Neural cell (in vitro differentiated cells): ENCODE results near the gene LNX1. TPM values are rescaled to one million over a fixed set of nuclear protein-coding genes. Genes with fewer than 3 reads are reported as not detected.

ENCODE experiments used
- H2AFZ ChIP-seq: fragments of 200-600, 300-800 bp; sonication (generic), shearing (Covaris generic); 2 replicates; pipeline ENCODE4 v1.6.0; 2014; ENCODE audit warnings: low read depth, mild to moderate bottlenecking, antibody characterized with exemption, low read length, moderate library complexity
- H3F3A ChIP-seq: fragments of 200-600 bp; shearing (Covaris generic); 2 replicates; pipeline ENCODE4 v1.6.1; 2016; ENCODE audit warnings: mild to moderate bottlenecking, moderate library complexity, mixed read lengths, antibody characterized with exemption, low read length; ENCODE audit not compliant: insufficient read depth, poor library complexity, severe bottlenecking
- H3K27ac ChIP-seq: fragments of 200-600, 300-800 bp; sonication (generic), shearing (Covaris generic); 2 replicates; pipeline ENCODE4 v1.5.1; 2014; ENCODE audit warnings: mild to moderate bottlenecking, low read length, moderate library complexity
- H3K27me3 ChIP-seq: fragments of 300-800, 200-600 bp; sonication (generic), shearing (Covaris generic); 2 replicates; pipeline ENCODE4 v1.6.0; 2014; ENCODE audit warnings: mild to moderate bottlenecking, low read depth, low read length, moderate library complexity; ENCODE audit not compliant: insufficient read depth
- H3K36me3 ChIP-seq: fragments of 300-800, 200-600 bp; sonication (generic), shearing (Covaris generic); 2 replicates; pipeline ENCODE4 v1.5.1; 2014; ENCODE audit warnings: mild to moderate bottlenecking, antibody characterized with exemption, low read length, moderate library complexity; ENCODE audit not compliant: insufficient read depth
- H3K4me2 ChIP-seq: fragments of 300-800, 200-600 bp; sonication (generic), shearing (Covaris generic); 2 replicates; pipeline ENCODE4 v1.6.0; 2014; ENCODE audit warnings: mild to moderate bottlenecking, low read length
- H3K4me3 ChIP-seq: fragments of 300-800, 200-600 bp; sonication (generic), shearing (Covaris generic); 2 replicates; pipeline ENCODE4 v1.5.1; 2014; ENCODE audit warnings: mild to moderate bottlenecking, low read length, moderate library complexity
- H3K79me2 ChIP-seq: fragments of 200-600 bp; shearing (Covaris generic); replicated peaks from 2 replicates; pipeline ENCODE4 v1.6.0; 2014; ENCODE audit warnings: mild to moderate bottlenecking, low read length, moderate library complexity; ENCODE audit not compliant: insufficient read depth
- H3K9ac ChIP-seq: fragments of 300-800, 200-600 bp; sonication (generic), shearing (Covaris generic); 2 replicates; pipeline ENCODE4 v1.6.1; 2016; ENCODE audit warnings: mild to moderate bottlenecking, low read length, mixed read lengths
- H3K9me2 ChIP-seq: fragments of 200-600 bp; shearing (Covaris generic); 2 replicates; pipeline ENCODE4 v1.6.1; 2016; ENCODE audit warnings: mild to moderate bottlenecking, low read length, mixed read lengths; ENCODE audit not compliant: insufficient read depth
- H3K9me3 ChIP-seq: fragments of 200-600, 300-800 bp; sonication (generic), shearing (Covaris generic); 2 replicates; pipeline ENCODE4 v1.6.1; 2016; ENCODE audit warnings: mild to moderate bottlenecking, mixed run types, low read length, moderate library complexity, mixed read lengths
- H4K20me1 ChIP-seq: fragments of 200-600 bp; shearing (Covaris generic); 2 replicates; pipeline ENCODE4 v1.6.1; 2016; ENCODE audit warnings: mild to moderate bottlenecking, mixed run types; ENCODE audit not compliant: insufficient read depth
- CTCF ChIP-seq: fragments of 450-650 bp; IDR thresholded peaks from 2 replicates; pipeline ENCODE4 v1.5.1; 2014; ENCODE audit warnings: antibody characterized with exemption, mild to moderate bottlenecking, moderate library complexity; ENCODE audit not compliant: poor library complexity, severe bottlenecking
- EP300 ChIP-seq: fragments of 450-650 bp; conservative IDR thresholded peaks from 2 replicates; pipeline ENCODE4 v1.6.1; 2014; ENCODE audit warnings: antibody characterized with exemption, mild to moderate bottlenecking, moderate library complexity; ENCODE audit not compliant: poor library complexity, severe bottlenecking
- EZH2 ChIP-seq: fragments of 200-600, 300-800 bp; shearing (Covaris generic), sonication (generic); IDR thresholded peaks from 2 replicates; pipeline ENCODE4 v1.6.1; 2014; ENCODE audit warnings: antibody characterized with exemption, low read length, borderline replicate concordance, mild to moderate bottlenecking; ENCODE audit not compliant: insufficient read depth, poor library complexity, severe bottlenecking
- MXI1 ChIP-seq: fragments of 450-650 bp; conservative IDR thresholded peaks from 2 replicates; pipeline ENCODE4 v1.6.1; 2014; ENCODE audit warnings: antibody characterized with exemption, mild to moderate bottlenecking; ENCODE audit not compliant: poor library complexity, severe bottlenecking
- POLR2AphosphoS5 ChIP-seq: IDR thresholded peaks from 2 replicates; pipeline ENCODE4 v1.6.1; 2012
- RAD21 ChIP-seq: fragments of 450-650 bp; conservative IDR thresholded peaks from 2 replicates; pipeline ENCODE4 v1.6.1; 2014; ENCODE audit warnings: antibody characterized with exemption, mild to moderate bottlenecking, moderate library complexity
- REST ChIP-seq: IDR thresholded peaks from 2 replicates; pipeline ENCODE4 v1.6.1; 2012; ENCODE audit warnings: borderline replicate concordance
- SMC3 ChIP-seq: fragments of 450-650 bp; conservative IDR thresholded peaks from 2 replicates; pipeline ENCODE4 v1.6.1; 2014; ENCODE audit warnings: antibody characterized with exemption, mild to moderate bottlenecking, moderate library complexity; ENCODE audit not compliant: poor library complexity
- TAF1 ChIP-seq: IDR thresholded peaks from 2 replicates; pipeline ENCODE4 v1.6.1; 2012; ENCODE audit warnings: low read depth
- polyA plus RNA-seq: library from polyadenylated mRNA; depleted of rRNA; stranded (reverse); fragments of >200 nt; gene quantifications from 2 replicates; pipeline ENCODE4 v1.2.3, GENCODE V29; 2014

LNX1 gene
- polyA plus RNA-seq, 1 donor from 2014 or later = 3.4 TPM

- TF ChIP-seq REST = no peak
- no peak for TF ChIP-seq SMC3
- TF ChIP-seq MXI1 = no peak
- TF ChIP-seq TAF1 = no peak
- TF ChIP-seq EZH2 = no peak
- TF ChIP-seq RAD21 = no peak
- no peak for TF ChIP-seq EP300
- TF ChIP-seq CTCF = no peak
- TF ChIP-seq POLR2AphosphoS5 = no peak
- H3K9me3 ChIP-seq = no peaks in the 10 kb centered on the region
- H3F3A ChIP-seq = no peaks in the 10 kb centered on the region
- no peaks in the 10 kb centered on the region for H3K27me3 ChIP-seq
- no peaks in the 10 kb centered on the region for H3K36me3 ChIP-seq
- no peak overlapping the region for H3K4me3 ChIP-seq
- no peak overlapping the region for H3K27ac ChIP-seq
- no peak overlapping the region for H3K4me2 ChIP-seq
- no peaks in the 10 kb centered on the region for H3K9me2 ChIP-seq
- no peaks in the 10 kb centered on the region for H4K20me1 ChIP-seq
- H2AFZ ChIP-seq = no peak overlapping the region
- no peaks in the 10 kb centered on the region for H3K79me2 ChIP-seq
- no peak overlapping the region for H3K9ac ChIP-seq
Measured at GRCh38 chr4:53484911-53485657, 106.2 kb downstream of the LNX1 start.

- no peaks in the 10 kb centered on the region for H4K20me1 ChIP-seq
Measured at GRCh38 chr4:53483250-53483649, 108.0 kb downstream of the LNX1 start.

More at GRCh38 chr4:53483250-53483649, 108.0 kb downstream of the LNX1 start:
- Histone ChIP-seq H3K27ac (no peak overlapping the region), H3K9me2 (no peaks in the 10 kb centered on the region), H3K36me3 (no peaks in the 10 kb centered on the region), H3K9me3 (no peaks in the 10 kb centered on the region), H3K27me3 (no peaks in the 10 kb centered on the region), H3F3A (no peaks in the 10 kb centered on the region), H2AFZ (no peak overlapping the region), H3K4me2 (no peak overlapping the region), H3K9ac (no peak overlapping the region), H3K4me3 (no peak overlapping the region), H3K79me2 (no peaks in the 10 kb centered on the region)
- TF ChIP-seq POLR2AphosphoS5 = no peak
- no peak for TF ChIP-seq MXI1
